ENCODE data around the gene TMEM198.

DNA sequence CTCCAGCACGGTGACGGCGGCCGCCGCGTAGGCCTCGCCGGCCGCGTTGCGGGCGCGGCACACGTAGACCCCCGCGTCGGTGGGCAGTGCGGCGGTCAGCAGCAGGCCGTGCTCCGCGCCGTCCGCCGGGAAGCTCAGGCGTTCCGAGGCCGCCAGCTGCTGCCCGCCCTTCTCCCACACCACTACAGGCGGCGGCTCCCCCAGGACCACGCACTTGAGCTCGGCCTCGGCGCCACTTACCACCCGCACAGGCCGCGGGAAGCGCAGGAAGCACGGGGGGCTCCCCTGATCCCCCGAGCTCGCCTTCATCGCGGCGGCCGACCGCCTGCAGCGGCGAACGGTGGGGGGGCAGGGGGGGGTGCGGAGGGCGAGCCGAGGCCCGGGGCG lies 27.1 kb downstream of the TMEM198 start:
- no peak for TF ChIP-seq CTCF (IDR thresholded peaks at IDR 0.05; ENCODE audit: low read depth, low read length, missing input control)
- no peak for TF ChIP-seq GABPA (IDR thresholded peaks at IDR 0.05 in 1 of 2, conservative IDR thresholded peaks at IDR 0.05 in 1 of 2)
- no peak for TF ChIP-seq REST (IDR thresholded peaks at IDR 0.05)
- TF ChIP-seq YY1 (IDR thresholded peaks at IDR 0.05): no peak
